HFF-Myc (cell line): ENCODE results near the gene STOX1.
"Not testable (repeated sequence)": the region's sequence is repeated elsewhere in the genome, so short reads cannot be mapped to it uniquely, and the experiment has no call there.

Source experiments
- DNase-seq: peaks from one replicate; pipeline ENCODE4 v3.0.0-alpha.2; 2011; ENCODE audit warnings: low read depth; ENCODE audit errors: extremely low read depth
- H3K4me3 ChIP-seq: replicated peaks from 2 replicates; pipeline ENCODE4 v1.5.1; 2011; ENCODE audit warnings: low read depth, mild to moderate bottlenecking, control low read depth, low read length
- CTCF ChIP-seq: IDR thresholded peaks from 2 replicates; pipeline ENCODE4 v1.5.1; 2012; ENCODE audit warnings: mild to moderate bottlenecking, low read depth, low read length, control low read depth; ENCODE audit errors: missing control alignments

The STOX1 gene

GRCh38 chr10:68813559-68813958 is 13.8 kb upstream of the STOX1 start:
- no peak for DNase-seq
- TF ChIP-seq CTCF: no peak
- H3K4me3 ChIP-seq: no peak overlapping the region

GRCh38 chr10:68816796-68817412 is 10.4 kb upstream of the STOX1 start:
- no peak overlapping the region for H3K4me3 ChIP-seq
- TF ChIP-seq CTCF: no peak
- DNase-seq: no peak

GRCh38 chr10:68820359-68820758 is 7.0 kb upstream of the STOX1 start:
- DNase-seq, H3K4me3 ChIP-seq: not testable (repeated sequence)

GRCh38 chr10:68822626-68823025 is 4.7 kb upstream of the STOX1 start:
- H3K4me3 ChIP-seq, DNase-seq: not testable (repeated sequence)

GRCh38 chr10:68827592-68827959 is 245 bp downstream of the STOX1 start:
- DNase-seq, H3K4me3 ChIP-seq: not testable (repeated sequence)

- H3K4me3 ChIP-seq: peak overlapping the region; percentile 24
- DNase-seq: not testable (repeated sequence)
Observed at GRCh38 chr10:68828083-68828601, 811 bp downstream of the STOX1 start.

GRCh38 chr10:68828833-68829232 is 1.5 kb downstream of the STOX1 start:
- no peak overlapping the region for H3K4me3 ChIP-seq
- no peak for TF ChIP-seq CTCF
- DNase-seq: no peak

GRCh38 chr10:68829521-68829920 is 2.2 kb downstream of the STOX1 start:
- no peak for TF ChIP-seq CTCF
- DNase-seq: no peak
- H3K4me3 ChIP-seq: no peak overlapping the region

GRCh38 chr10:68829952-68830351 is 2.6 kb downstream of the STOX1 start:
- DNase-seq: no peak
- H3K4me3 ChIP-seq: no peak overlapping the region
- TF ChIP-seq CTCF: no peak
